Neural cell (in vitro differentiated cells): ENCODE results near the gene IL22RA2. TPM values are rescaled to one million over a fixed set of nuclear protein-coding genes. Genes with fewer than 3 reads are reported as not detected.

Experiments
- H2AFZ ChIP-seq: fragments of 200-600, 300-800 bp; sonication (generic), shearing (Covaris generic); 2 replicates; pipeline ENCODE4 v1.6.0; 2014; ENCODE audit warnings: low read depth, mild to moderate bottlenecking, antibody characterized with exemption, low read length, moderate library complexity
- H3F3A ChIP-seq: fragments of 200-600 bp; shearing (Covaris generic); 2 replicates; pipeline ENCODE4 v1.6.1; 2016; ENCODE audit warnings: mild to moderate bottlenecking, moderate library complexity, mixed read lengths, antibody characterized with exemption, low read length; ENCODE audit not compliant: insufficient read depth, poor library complexity, severe bottlenecking
- H3K27ac ChIP-seq: fragments of 200-600, 300-800 bp; sonication (generic), shearing (Covaris generic); 2 replicates; pipeline ENCODE4 v1.5.1; 2014; ENCODE audit warnings: mild to moderate bottlenecking, low read length, moderate library complexity
- H3K27me3 ChIP-seq: fragments of 300-800, 200-600 bp; sonication (generic), shearing (Covaris generic); 2 replicates; pipeline ENCODE4 v1.6.0; 2014; ENCODE audit warnings: mild to moderate bottlenecking, low read depth, low read length, moderate library complexity; ENCODE audit not compliant: insufficient read depth
- H3K36me3 ChIP-seq: fragments of 300-800, 200-600 bp; sonication (generic), shearing (Covaris generic); 2 replicates; pipeline ENCODE4 v1.5.1; 2014; ENCODE audit warnings: mild to moderate bottlenecking, antibody characterized with exemption, low read length, moderate library complexity; ENCODE audit not compliant: insufficient read depth
- H3K4me2 ChIP-seq: fragments of 300-800, 200-600 bp; sonication (generic), shearing (Covaris generic); 2 replicates; pipeline ENCODE4 v1.6.0; 2014; ENCODE audit warnings: mild to moderate bottlenecking, low read length
- H3K4me3 ChIP-seq: fragments of 300-800, 200-600 bp; sonication (generic), shearing (Covaris generic); 2 replicates; pipeline ENCODE4 v1.5.1; 2014; ENCODE audit warnings: mild to moderate bottlenecking, low read length, moderate library complexity
- H3K79me2 ChIP-seq: fragments of 200-600 bp; shearing (Covaris generic); replicated peaks from 2 replicates; pipeline ENCODE4 v1.6.0; 2014; ENCODE audit warnings: mild to moderate bottlenecking, low read length, moderate library complexity; ENCODE audit not compliant: insufficient read depth
- H3K9ac ChIP-seq: fragments of 300-800, 200-600 bp; sonication (generic), shearing (Covaris generic); 2 replicates; pipeline ENCODE4 v1.6.1; 2016; ENCODE audit warnings: mild to moderate bottlenecking, low read length, mixed read lengths
- H3K9me2 ChIP-seq: fragments of 200-600 bp; shearing (Covaris generic); 2 replicates; pipeline ENCODE4 v1.6.1; 2016; ENCODE audit warnings: mild to moderate bottlenecking, low read length, mixed read lengths; ENCODE audit not compliant: insufficient read depth
- H3K9me3 ChIP-seq: fragments of 200-600, 300-800 bp; sonication (generic), shearing (Covaris generic); 2 replicates; pipeline ENCODE4 v1.6.1; 2016; ENCODE audit warnings: mild to moderate bottlenecking, mixed run types, low read length, moderate library complexity, mixed read lengths
- H4K20me1 ChIP-seq: fragments of 200-600 bp; shearing (Covaris generic); 2 replicates; pipeline ENCODE4 v1.6.1; 2016; ENCODE audit warnings: mild to moderate bottlenecking, mixed run types; ENCODE audit not compliant: insufficient read depth
- CTCF ChIP-seq: fragments of 450-650 bp; IDR thresholded peaks from 2 replicates; pipeline ENCODE4 v1.5.1; 2014; ENCODE audit warnings: antibody characterized with exemption, mild to moderate bottlenecking, moderate library complexity; ENCODE audit not compliant: poor library complexity, severe bottlenecking
- EP300 ChIP-seq: fragments of 450-650 bp; conservative IDR thresholded peaks from 2 replicates; pipeline ENCODE4 v1.6.1; 2014; ENCODE audit warnings: antibody characterized with exemption, mild to moderate bottlenecking, moderate library complexity; ENCODE audit not compliant: poor library complexity, severe bottlenecking
- EZH2 ChIP-seq: fragments of 200-600, 300-800 bp; shearing (Covaris generic), sonication (generic); IDR thresholded peaks from 2 replicates; pipeline ENCODE4 v1.6.1; 2014; ENCODE audit warnings: antibody characterized with exemption, low read length, borderline replicate concordance, mild to moderate bottlenecking; ENCODE audit not compliant: insufficient read depth, poor library complexity, severe bottlenecking
- MXI1 ChIP-seq: fragments of 450-650 bp; conservative IDR thresholded peaks from 2 replicates; pipeline ENCODE4 v1.6.1; 2014; ENCODE audit warnings: antibody characterized with exemption, mild to moderate bottlenecking; ENCODE audit not compliant: poor library complexity, severe bottlenecking
- POLR2AphosphoS5 ChIP-seq: IDR thresholded peaks from 2 replicates; pipeline ENCODE4 v1.6.1; 2012
- RAD21 ChIP-seq: fragments of 450-650 bp; conservative IDR thresholded peaks from 2 replicates; pipeline ENCODE4 v1.6.1; 2014; ENCODE audit warnings: antibody characterized with exemption, mild to moderate bottlenecking, moderate library complexity
- REST ChIP-seq: IDR thresholded peaks from 2 replicates; pipeline ENCODE4 v1.6.1; 2012; ENCODE audit warnings: borderline replicate concordance
- SMC3 ChIP-seq: fragments of 450-650 bp; conservative IDR thresholded peaks from 2 replicates; pipeline ENCODE4 v1.6.1; 2014; ENCODE audit warnings: antibody characterized with exemption, mild to moderate bottlenecking, moderate library complexity; ENCODE audit not compliant: poor library complexity
- TAF1 ChIP-seq: IDR thresholded peaks from 2 replicates; pipeline ENCODE4 v1.6.1; 2012; ENCODE audit warnings: low read depth
- polyA plus RNA-seq: library from polyadenylated mRNA; depleted of rRNA; stranded (reverse); fragments of >200 nt; gene quantifications from 2 replicates; pipeline ENCODE4 v1.2.3, GENCODE V29; 2014

The IL22RA2 gene
- polyA plus RNA-seq, 1 donor from 2014 or later = not detected

- Histone ChIP-seq H3K9me3 (no peaks in the 10 kb centered on the region), H3K79me2 (no peaks in the 10 kb centered on the region), H3K9me2 (no peaks in the 10 kb centered on the region), H3K9ac (no peak overlapping the region), H4K20me1 (no peaks in the 10 kb centered on the region), H3K27me3 (no peaks in the 10 kb centered on the region), H3K4me3 (no peak overlapping the region), H3K27ac (no peak overlapping the region), H3F3A (no peaks in the 10 kb centered on the region), H2AFZ (no peak overlapping the region), H3K4me2 (no peak overlapping the region), H3K36me3 (peaks cover 16% of the 10 kb centered on the region)
- TF ChIP-seq REST (no peak), EP300 (no peak), POLR2AphosphoS5 (no peak)
Measured at GRCh38 chr6:137203256-137203655, 29.8 kb upstream of the IL22RA2 start.

- no peak overlapping the region for H3K27ac ChIP-seq
- no peak for TF ChIP-seq EP300
- TF ChIP-seq SMC3 = no peak
- TF ChIP-seq TAF1 = no peak
- no peak for TF ChIP-seq REST
- TF ChIP-seq MXI1 = no peak
- no peak for TF ChIP-seq RAD21
- no peak for TF ChIP-seq POLR2AphosphoS5
- no peak for TF ChIP-seq CTCF
- no peak for TF ChIP-seq EZH2
- H3F3A ChIP-seq = no peaks in the 10 kb centered on the region
- H3K79me2 ChIP-seq = no peaks in the 10 kb centered on the region
- no peak overlapping the region for H3K4me2 ChIP-seq
- H3K9ac ChIP-seq = no peak overlapping the region
- H3K9me3 ChIP-seq = no peaks in the 10 kb centered on the region
- peaks cover 16% of the 10 kb centered on the region for H3K36me3 ChIP-seq
- H3K27me3 ChIP-seq = no peaks in the 10 kb centered on the region
- H2AFZ ChIP-seq = no peak overlapping the region
- H3K9me2 ChIP-seq = no peaks in the 10 kb centered on the region
- no peaks in the 10 kb centered on the region for H4K20me1 ChIP-seq
- H3K4me3 ChIP-seq = no peak overlapping the region
Measured at GRCh38 chr6:137202078-137202477, 28.6 kb upstream of the IL22RA2 start.
